Putamen (tissue), 1 donor: ENCODE data around the gene RPL36AL.
"Not testable (repeated sequence)": the region's sequence is repeated elsewhere in the genome, so short reads cannot be mapped to it uniquely, and the experiment has no call there.

ENCODE experiments used
- DNase-seq: peaks from one replicate; pipeline ENCODE4 v3.0.0-alpha.2; 2016; ENCODE audit warnings: low spot score

RPL36AL gene

DNA sequence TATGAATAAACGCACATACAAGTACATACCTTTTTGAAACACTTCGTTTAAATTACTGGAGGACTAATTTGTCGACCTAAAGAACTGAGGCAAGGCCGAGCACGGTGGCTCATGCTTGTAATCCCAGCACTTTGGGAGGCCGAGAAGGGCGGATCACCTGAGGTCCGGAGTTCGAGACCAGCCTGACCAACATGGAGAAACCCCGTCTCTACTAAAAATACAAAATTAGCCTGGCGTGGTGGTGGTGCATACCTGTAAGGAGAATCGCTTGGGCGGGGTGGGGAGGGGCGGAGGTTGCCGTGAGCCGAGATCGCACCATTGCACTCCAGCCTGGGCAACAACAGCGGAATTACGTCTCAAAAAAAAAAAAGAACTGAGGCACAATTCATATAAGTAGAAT is 1.2 kb downstream of the RPL36AL start:
- not testable (repeated sequence) for DNase-seq

DNA sequence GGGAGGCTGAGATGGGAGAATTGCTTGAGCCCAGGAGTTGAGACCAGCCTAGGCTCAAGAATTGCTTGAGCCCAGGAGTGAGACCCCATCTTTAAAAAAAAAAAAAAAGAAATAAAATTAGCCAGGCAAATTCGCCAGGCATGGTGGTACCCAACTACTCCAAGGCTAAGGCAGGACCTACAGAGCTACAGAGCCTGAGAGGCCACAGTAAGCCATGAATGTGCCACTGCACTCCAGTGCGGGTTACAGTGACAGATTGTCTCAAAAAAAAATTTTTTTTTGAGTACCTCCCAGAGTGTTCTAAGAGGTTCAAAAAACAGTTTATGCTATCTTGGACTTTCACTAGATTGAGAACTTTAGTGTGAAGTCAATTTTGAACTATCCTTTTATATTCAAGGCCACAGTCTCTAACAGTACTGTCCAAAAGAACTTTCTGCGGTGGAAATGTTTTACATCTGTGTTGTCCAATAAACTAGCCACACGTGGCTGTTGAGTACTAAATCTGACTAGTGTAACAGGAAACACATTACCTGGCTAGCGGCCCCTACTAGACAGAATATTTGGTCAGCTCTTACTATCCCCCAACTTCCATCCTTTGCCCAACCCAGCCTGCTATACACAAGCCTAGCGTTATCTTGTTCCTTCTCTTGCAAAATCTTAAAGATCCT is 2.4 kb downstream of the RPL36AL start:
- no peak for DNase-seq

DNA sequence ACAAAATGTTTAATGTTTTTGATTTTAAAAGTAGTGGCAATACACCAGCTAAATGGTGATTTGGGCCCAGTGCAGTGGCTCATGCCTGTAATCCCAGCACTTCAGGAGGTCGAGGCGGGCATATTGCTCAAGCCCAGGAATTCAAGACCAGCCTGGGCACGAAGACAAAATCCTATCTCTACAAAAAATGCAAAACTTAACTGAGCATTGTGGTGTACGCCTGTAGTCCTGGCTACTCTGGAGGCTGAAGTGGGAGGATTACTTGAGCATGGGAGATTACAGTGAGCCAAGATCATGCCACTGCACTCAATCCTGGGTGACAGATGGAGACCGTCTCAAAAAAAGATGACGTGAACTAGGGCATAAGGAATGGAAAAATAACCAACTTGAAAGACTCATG is 4.7 kb downstream of the RPL36AL start:
- no peak for DNase-seq

DNA sequence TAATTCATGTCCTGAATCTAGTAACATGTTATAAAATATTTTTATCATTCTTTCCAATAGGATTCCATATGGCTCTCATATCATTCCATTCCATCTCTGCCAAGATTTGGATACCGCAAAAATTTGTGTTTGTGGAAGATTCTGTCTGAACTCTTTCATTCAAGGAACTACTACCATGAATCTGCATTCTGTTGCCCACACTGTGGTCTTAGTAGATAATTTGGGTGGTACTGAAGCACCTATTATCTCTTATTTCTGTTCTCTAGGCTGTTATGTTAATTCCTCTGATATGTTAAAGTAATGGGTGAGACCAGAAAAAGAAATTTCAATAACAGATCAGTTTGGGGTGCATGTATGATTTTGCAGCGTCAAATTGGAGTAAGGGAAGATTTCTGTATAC is 6.2 kb downstream of the RPL36AL start:
- DNase-seq = no peak

DNA sequence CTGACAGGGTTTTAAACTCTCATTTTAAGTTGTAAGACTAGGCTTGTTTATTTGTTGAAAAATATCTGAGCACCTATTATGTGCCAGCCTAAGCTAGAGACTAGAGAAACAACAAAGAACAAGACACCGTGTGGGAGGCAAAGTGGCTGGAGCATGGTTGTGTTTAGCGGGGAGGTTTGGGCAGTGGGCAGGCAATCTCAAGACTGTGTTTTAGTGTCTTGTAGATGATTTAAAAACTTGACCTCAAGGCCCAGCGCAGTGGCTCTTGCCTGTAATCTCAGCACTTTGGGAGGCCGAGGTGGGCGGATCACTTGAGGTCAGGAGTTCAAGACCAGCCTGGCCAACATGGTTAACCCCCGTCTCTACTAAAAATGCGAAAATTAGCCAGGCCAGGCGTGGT is 7.8 kb downstream of the RPL36AL start:
- DNase-seq = no peak

DNA sequence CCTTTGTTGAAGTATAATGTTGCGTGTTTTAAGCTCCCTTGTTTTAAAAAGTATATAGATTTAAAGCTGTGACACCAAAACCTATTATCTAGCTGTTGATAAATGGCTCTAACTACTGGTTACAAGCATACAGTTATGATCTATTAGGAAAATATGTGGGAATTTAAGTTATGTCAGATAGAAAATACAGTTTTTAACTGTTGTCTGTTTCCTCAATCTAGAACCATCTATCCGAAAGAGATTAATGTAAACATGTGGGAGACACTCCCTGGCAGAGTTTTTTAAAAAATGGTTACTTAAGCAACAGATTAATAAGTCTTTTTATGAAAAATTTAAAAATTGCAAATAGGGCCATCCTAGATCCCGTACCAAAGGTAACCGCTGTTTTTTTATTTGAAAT is 8.2 kb downstream of the RPL36AL start:
- DNase-seq = no peak

DNA sequence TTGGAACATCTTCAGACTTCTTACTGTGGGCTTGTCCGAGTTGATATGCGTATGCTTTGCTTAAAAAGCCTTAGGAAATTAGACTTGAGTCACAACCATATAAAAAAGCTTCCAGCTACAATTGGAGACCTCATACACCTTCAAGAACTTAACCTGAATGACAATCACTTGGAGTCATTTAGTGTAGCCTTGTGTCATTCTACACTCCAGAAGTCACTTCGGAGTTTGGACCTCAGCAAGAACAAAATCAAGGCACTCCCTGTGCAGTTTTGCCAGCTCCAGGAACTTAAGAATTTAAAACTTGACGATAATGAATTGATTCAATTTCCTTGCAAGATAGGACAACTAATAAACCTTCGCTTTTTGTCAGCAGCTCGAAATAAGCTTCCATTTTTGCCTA is 12.8 kb downstream of the RPL36AL start:
- no peak for DNase-seq

DNA sequence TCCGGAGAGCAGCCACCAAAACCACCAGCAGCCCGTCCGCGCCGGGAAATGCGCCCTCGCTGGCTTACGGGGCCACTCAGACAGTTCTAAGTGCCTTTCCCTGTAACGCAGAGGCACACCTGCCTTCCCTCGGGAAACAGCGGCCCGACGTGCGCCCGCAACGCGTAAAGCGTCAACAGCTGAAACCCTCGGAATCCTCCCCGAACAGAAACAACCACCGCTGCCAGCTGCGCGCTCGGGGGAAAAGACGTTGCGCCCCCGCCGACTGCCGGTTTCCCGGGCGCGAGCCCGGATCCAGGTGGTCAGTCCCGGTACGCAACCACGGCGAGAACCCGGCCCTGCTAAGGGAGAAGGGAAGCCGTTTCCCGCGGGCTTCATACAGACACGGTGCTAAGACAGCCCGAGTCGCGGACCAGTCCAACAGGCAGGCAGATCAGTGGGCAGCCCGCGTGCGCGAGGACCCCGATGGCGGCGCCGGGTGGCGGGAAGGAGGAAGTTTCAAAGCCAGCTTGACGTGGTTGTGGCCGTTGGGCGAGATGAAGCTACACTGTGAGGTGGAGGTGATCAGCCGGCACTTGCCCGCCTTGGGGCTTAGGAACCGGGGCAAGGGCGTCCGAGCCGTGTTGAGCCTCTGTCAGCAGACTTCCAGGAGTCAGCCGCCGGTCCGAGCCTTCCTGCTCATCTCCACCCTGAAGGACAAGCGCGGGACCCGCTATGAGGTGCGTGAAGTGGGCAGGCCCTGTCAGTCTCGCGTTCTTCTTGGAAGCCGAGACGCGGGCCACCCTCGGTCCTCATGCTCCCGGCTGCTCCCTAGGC is 21.7 kb downstream of the RPL36AL start, which contains the start of gene LRR1:
Gene LRR1, plus strand, starts transcription at position 456 of the 816 bp plus-strand sequence. Its CDS starts 81 bp downstream, at position 537.
- peak; percentile 65 for DNase-seq

DNA sequence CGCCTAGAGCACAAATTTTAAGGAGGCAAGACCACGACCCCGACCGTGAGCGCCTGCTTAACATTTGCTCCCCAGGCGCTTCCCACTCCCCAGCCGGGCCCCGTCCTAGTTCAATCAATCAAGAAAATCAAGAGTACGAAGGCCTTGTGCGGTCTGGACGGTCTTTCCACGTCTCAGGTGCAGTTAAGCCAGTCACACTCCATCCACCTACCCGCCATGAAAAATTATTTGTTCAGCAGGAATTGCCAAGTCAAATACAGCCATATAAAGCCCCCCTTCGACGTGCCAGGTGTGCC is 22.3 kb downstream of the RPL36AL start:
- DNase-seq = no peak

DNA sequence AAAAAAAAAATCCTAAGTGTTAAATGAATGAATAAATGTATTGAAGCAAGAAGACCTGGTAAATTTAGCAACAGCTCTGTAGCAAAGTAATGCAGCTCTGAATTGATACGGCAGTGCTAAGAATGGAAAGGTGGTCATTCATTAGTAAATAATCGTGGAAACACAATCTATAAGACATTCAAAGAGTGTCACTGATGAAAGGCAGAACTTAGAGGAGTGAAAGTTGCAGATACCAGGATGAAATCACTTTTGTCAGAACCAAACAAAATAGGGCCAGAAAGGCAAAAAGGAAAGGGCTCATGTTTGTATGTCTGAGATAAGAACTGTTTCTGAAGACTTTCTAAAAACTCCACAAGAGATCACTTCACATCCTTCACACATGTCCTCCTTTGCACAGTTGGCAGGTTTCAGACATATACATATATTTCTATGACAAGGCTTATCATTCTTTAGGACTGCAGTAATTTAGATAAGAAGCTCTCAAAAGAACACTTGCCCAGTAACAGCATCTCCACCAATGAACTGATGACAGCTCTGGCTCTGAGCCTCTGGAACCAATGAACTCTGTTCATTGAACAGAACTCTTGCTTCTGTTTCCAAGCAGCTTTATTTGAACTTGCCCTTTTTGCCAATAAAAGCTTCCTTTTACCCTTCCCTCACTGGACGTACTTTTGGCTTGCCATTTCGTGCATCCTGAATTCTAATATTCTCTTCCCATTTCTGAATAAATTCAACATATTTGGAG is 25.9 kb downstream of the RPL36AL start:
- DNase-seq = no peak

DNA sequence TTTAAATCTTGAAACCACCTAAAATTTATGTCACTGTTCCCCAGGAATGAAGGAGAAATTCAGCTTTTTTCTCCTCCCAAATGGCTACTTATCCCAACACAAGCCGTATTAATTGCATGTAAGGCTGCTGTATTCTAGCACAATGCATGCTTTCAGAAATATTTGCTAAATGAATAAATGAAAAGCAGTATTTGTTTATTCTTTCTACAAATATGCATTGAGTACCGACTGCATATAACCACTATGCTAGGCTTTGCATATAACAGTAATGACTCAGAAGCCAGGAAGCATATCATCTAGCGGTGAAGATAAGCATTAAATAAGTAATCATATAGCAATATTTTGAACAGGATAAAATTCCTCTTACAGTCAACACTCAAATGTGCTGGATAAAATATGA is 27.4 kb downstream of the RPL36AL start:
- DNase-seq = no peak

DNA sequence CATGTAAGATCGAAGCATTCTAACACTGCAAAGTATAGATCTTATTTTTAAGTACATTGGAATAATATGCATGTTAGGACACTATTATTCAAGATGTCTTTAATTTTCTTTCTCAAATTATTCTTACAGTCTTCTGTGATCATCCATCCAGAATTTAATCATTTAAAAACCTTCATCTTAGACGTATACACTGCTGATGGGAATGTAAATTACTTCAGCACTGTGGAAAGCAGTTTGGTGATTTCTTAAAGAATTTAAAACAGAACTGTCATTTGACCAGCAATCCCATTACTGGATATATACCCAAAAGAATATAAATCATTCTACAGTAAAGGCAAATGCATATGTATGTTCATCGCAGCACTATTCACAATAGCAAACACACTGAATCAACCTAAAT is 31.0 kb downstream of the RPL36AL start:
- DNase-seq = no peak

DNA sequence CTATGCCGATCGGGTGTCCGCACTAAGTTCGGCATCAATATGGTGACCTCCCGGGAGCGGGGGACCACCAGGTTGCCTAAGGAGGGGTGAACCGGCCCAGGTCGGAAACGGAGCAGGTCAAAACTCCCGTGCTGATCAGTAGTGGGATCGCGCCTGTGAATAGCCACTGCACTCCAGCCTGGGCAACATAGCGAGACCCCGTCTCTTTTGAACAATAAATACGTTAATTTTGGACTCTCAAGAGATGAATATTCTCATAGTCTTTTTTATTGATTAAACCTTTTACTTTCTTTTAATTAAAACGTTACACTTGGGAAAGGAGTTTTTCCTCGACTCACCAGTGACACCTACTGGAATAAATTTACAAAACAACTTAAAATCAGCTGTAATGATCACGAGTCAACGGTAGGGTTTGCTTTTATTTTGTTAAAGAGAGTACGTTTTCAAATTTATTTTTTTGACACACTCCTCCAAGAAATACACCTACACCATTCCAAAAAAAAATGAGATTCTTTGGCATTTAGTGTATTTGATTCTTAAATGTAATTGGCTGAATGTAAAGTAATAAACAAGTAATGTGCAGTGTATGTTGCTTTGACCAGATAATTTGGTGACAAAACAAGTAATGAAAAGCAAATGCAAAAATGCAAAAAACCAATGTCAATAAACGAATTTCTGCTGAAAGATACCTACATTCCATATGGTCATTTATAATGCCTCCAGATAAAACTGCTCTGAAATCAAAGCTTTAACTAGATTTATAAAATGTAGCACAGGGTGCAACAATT is 33.6 kb downstream of the RPL36AL start:
- peak; percentile 65 for DNase-seq

DNA sequence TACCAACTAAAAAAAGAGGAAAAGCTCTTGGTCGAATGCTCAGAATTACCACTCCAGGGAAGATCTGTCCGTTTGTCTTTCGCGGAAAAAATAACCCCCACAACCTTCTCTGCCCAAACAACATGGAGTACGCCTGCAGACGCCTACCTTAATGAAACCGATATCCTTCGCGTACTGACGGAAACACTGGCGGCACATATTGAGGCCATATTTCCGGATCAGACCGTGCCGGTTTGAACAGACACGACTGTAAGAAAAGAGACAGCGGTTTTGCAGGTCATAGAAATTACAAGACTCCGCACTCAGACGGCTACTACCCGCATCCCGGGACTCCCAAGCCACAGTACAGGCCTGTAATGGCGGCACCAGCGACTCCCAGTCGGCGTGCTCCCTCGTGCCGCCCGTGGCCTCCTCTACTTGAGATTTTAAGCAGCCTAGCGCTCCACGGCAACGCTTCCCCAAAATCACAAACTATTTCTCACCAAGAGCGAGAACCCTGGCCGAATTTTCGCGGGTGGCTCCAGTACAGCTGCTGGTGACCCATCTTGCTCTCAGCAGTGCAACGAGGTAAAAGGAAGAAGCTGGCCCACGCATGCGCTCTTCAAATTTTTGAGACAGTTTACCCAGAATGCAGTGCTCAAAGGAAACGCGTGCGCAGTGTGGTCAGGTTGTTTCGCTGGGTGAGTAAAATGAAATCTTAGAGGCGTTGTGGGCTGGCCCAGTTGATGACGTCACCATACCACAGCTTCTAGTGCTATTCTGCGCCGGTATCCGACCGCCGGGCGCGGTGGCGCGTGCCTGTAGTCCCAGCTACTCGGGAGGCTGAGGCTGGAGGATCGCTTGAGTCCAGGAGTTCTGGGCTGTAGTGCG is 34.4 kb downstream of the RPL36AL start, which contains the start of gene RPS29:
Gene RPS29, minus strand, starts transcription at position 578 of the 870 bp plus-strand sequence. Its CDS starts 34 bp downstream, at position 544.
- DNase-seq = peak; percentile 98

DNA sequence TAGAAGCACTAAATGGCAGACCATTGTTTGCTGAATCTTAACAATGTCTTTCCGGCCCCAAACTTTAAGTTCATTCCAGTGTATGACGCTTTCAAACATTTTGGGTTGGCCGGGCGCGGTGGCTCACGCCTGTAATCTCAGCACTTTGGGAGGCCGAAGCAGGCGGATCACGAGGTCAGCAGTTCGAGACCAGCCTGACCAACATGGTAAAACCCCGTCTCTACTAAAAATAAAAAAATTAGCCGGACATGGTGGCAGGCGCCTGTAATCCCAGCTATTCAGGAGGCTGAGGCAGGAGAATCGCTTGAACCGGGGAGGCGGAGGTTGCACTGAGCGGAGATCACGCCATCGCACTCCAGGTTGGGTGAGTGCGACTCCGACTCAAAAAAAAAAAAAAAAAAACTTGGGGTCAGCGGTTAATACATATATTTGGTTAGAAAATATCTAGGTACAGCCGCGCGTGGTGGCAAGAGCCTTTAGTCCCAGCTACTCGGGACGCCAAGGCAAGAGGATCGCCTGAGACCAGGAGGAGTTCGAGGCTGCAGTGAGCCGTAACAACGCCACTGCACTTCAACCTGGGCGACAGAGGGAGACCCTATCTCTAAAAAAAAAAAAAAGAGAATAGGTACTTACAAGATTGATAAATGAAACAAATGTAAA is 35.3 kb downstream of the RPL36AL start:
- not testable (repeated sequence) for DNase-seq

DNA sequence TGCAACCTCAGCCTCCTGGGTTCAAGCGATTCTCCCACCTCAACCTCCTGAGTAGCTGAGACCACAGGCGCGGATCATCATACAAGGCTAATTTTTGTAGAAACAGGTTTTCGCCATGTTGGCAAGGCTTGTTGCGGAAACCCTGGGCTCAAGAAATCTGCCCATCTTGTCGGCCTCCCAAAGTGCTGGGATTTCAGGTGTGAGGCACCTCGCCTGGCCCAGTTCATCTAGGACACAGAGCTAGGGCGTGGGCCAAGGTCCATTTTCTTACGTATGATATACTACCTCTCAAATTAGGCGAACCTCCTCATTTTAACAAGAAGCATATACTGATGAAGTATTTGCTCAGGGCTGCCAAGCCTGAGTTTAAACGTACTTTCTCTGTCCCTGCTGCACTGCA is 36.4 kb downstream of the RPL36AL start:
- no peak for DNase-seq

DNA sequence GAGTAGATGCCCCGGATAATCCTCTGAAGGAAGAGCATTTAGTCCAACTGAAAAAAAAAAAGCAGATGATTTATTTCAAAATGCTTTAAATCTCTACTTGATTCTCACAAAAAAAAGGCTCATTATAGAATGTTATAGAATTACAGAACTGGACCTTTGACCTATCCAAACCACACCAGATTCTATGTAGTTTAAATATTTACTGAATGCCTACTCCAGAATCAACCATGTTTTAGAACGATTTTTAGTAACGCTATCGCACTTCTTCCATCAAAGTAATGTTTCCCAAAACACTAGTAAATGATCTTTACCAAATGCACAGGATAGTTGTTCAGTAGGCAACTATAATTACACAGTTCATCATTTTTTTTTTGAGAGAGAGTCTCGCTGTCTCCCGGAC is 36.8 kb downstream of the RPL36AL start:
- no peak for DNase-seq

DNA sequence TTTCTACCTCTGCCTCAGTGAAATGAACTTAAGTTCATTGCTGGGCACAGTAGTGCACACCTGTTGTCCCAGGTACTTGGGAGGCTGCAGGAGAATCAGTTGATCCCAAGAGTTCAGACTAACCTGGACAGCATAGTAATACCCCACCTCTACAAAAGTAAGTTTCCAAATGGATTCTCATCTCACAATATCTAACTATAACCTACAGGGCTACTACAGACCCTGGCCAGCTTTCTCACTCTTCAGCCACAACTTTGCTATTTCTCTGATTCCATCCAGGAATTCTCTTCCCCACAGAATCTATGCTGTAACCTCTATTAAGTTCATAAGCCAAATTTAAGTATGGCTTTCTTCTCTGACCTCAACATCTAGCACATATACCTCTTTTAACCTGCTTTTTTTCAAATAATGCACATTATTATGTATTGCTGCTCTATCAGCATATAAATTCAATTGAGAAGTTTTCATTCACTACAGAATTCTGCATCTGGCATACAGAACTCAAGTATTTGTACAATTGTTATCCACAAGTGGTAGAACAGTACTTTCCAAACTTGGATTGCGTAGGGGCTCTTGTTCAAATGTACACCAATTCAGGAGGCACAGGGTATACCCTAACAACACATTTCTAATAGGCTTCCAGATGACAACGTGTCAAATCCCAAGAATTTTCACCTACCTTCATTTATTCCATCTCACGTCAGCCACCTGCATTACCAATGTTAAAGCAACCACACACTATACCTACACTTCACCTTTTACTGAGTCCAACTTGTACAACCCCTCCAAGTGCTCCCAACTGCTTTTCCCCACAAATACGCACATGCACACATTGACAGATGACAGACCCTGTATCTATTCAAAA is 38.1 kb downstream of the RPL36AL start:
- DNase-seq = no peak
